HEK293 (cell line): ENCODE data around the gene AP3B1.

Source experiments
- FEZF1 ChIP-seq: fragments of 450-650 bp; formaldehyde crosslinking; IDR thresholded peaks from 2 replicates; pipeline ENCODE4 v1.5.1; 2016; ENCODE audit warnings: missing biosample characterization, missing genetic modification characterization
- IKZF3 ChIP-seq: fragments of 450-650 bp; IDR thresholded peaks from 2 replicates; pipeline ENCODE4 v1.5.0; 2018; ENCODE audit warnings: missing biosample characterization, mild to moderate bottlenecking, missing genetic modification characterization, moderate library complexity
- OSR2 ChIP-seq: fragments of 450-650 bp; formaldehyde crosslinking; IDR thresholded peaks from 2 replicates; pipeline ENCODE4 v1.5.1; 2016; ENCODE audit warnings: missing biosample characterization, missing genetic modification characterization
- SALL2 ChIP-seq: fragments of 450-650 bp; formaldehyde crosslinking; IDR thresholded peaks from 2 replicates; pipeline ENCODE4 v1.5.0; 2017; ENCODE audit warnings: missing biosample characterization, mild to moderate bottlenecking, missing genetic modification characterization, borderline replicate concordance
- SP2 ChIP-seq: fragments of 450-650 bp; formaldehyde crosslinking; IDR thresholded peaks from 2 replicates; pipeline ENCODE4 v1.5.1; 2016; ENCODE audit warnings: missing biosample characterization, missing genetic modification characterization
- TRIM28 ChIP-seq: IDR thresholded peaks from 2 replicates; pipeline ENCODE4 v1.6.1; 2011; ENCODE audit warnings: low read length, control low read depth, borderline replicate concordance
- YY1 ChIP-seq: fragments of 450-650 bp; formaldehyde crosslinking; IDR thresholded peaks from 2 replicates; pipeline ENCODE4 v1.5.1; 2018; ENCODE audit warnings: missing biosample characterization, missing genetic modification characterization
- ZBTB7A ChIP-seq: fragments of 450-650 bp; formaldehyde crosslinking; IDR thresholded peaks from 2 replicates; pipeline ENCODE4 v1.5.1; 2016; ENCODE audit warnings: low read depth, missing biosample characterization, missing genetic modification characterization
- ZBTB8A ChIP-seq: fragments of 450-650 bp; formaldehyde crosslinking; IDR thresholded peaks from 2 replicates; pipeline ENCODE4 v1.5.1; 2016; ENCODE audit warnings: missing biosample characterization, missing genetic modification characterization
- ZNF10 ChIP-seq: fragments of 450-650 bp; formaldehyde crosslinking; IDR thresholded peaks from 2 replicates; pipeline ENCODE4 v1.5.1; 2017; ENCODE audit warnings: missing biosample characterization, missing genetic modification characterization
- ZNF112 ChIP-seq: fragments of 450-650 bp; formaldehyde crosslinking; IDR thresholded peaks from 2 replicates; pipeline ENCODE4 v1.5.0; 2017; ENCODE audit warnings: missing biosample characterization, missing genetic modification characterization
- ZNF202 ChIP-seq: fragments of 450-650 bp; formaldehyde crosslinking; IDR thresholded peaks from 2 replicates; pipeline ENCODE4 v1.5.1; 2016; ENCODE audit warnings: missing biosample characterization, missing genetic modification characterization, borderline replicate concordance
- ZNF211 ChIP-seq: fragments of 450-650 bp; formaldehyde crosslinking; IDR thresholded peaks from 2 replicates; pipeline ENCODE4 v1.5.1; 2016; ENCODE audit warnings: low read depth, missing biosample characterization, missing genetic modification characterization
- ZNF266 ChIP-seq: fragments of 450-650 bp; formaldehyde crosslinking; IDR thresholded peaks from 2 replicates; pipeline ENCODE4 v1.5.1; 2016; ENCODE audit warnings: missing biosample characterization, missing genetic modification characterization, low read depth
- ZNF302 ChIP-seq: fragments of 450-650 bp; formaldehyde crosslinking; IDR thresholded peaks from 2 replicates; pipeline ENCODE4 v1.5.1; 2016; ENCODE audit warnings: missing biosample characterization, missing genetic modification characterization, low read depth
- ZNF350 ChIP-seq: fragments of 450-650 bp; formaldehyde crosslinking; IDR thresholded peaks from 2 replicates; pipeline ENCODE4 v1.5.0; 2017; ENCODE audit warnings: missing biosample characterization, mild to moderate bottlenecking, missing genetic modification characterization
- ZNF354C ChIP-seq: fragments of 450-650 bp; formaldehyde crosslinking; IDR thresholded peaks from 2 replicates; pipeline ENCODE4 v1.5.1; 2016; ENCODE audit warnings: missing biosample characterization, missing genetic modification characterization, low read depth, borderline replicate concordance
- ZNF366 ChIP-seq: fragments of 450-650 bp; formaldehyde crosslinking; conservative IDR thresholded peaks from 2 replicates; pipeline ENCODE4 v1.5.1; 2016; ENCODE audit warnings: missing biosample characterization, missing genetic modification characterization
- ZNF416 ChIP-seq: fragments of 450-650 bp; formaldehyde crosslinking; IDR thresholded peaks from 2 replicates; pipeline ENCODE4 v1.5.1; 2016; ENCODE audit warnings: missing biosample characterization, missing genetic modification characterization
- ZNF514 ChIP-seq: fragments of 450-650 bp; formaldehyde crosslinking; IDR thresholded peaks from 2 replicates; pipeline ENCODE4 v1.5.1; 2016; ENCODE audit warnings: missing biosample characterization, missing genetic modification characterization
- ZNF521 ChIP-seq: fragments of 450-650 bp; formaldehyde crosslinking; IDR thresholded peaks from 2 replicates; pipeline ENCODE4 v1.5.1; 2017; ENCODE audit warnings: missing biosample characterization, mild to moderate bottlenecking, missing genetic modification characterization
- ZNF558 ChIP-seq: fragments of 450-650 bp; formaldehyde crosslinking; IDR thresholded peaks from 2 replicates; pipeline ENCODE4 v1.5.1; 2016; ENCODE audit warnings: missing biosample characterization, missing genetic modification characterization
- ZNF560 ChIP-seq: fragments of 450-650 bp; formaldehyde crosslinking; IDR thresholded peaks from 2 replicates; pipeline ENCODE4 v1.5.1; 2017; ENCODE audit warnings: missing biosample characterization, missing genetic modification characterization, borderline replicate concordance
- ZNF561 ChIP-seq: fragments of 450-650 bp; IDR thresholded peaks from 2 replicates; pipeline ENCODE4 v1.5.1; 2018; ENCODE audit warnings: missing biosample characterization, missing genetic modification characterization, borderline replicate concordance
- ZNF654 ChIP-seq: fragments of 450-650 bp; formaldehyde crosslinking; IDR thresholded peaks from 2 replicates; pipeline ENCODE4 v1.5.1; 2016; ENCODE audit warnings: low read depth, missing biosample characterization, missing genetic modification characterization
- ZNF664 ChIP-seq: fragments of 450-650 bp; formaldehyde crosslinking; IDR thresholded peaks from 2 replicates; pipeline ENCODE4 v1.5.1; 2016; ENCODE audit warnings: missing biosample characterization, missing genetic modification characterization
- ZNF707 ChIP-seq: fragments of 450-650 bp; formaldehyde crosslinking; IDR thresholded peaks from 2 replicates; pipeline ENCODE4 v1.5.1; 2016; ENCODE audit warnings: missing biosample characterization, missing genetic modification characterization
- ZNF776 ChIP-seq: fragments of 450-650 bp; formaldehyde crosslinking; IDR thresholded peaks from 2 replicates; pipeline ENCODE4 v1.5.0; 2017; ENCODE audit warnings: missing biosample characterization, missing genetic modification characterization, borderline replicate concordance
- TF ChIP-seq, protein P1 (sequence below): fragments of 450-650 bp; formaldehyde crosslinking; IDR thresholded peaks from 2 replicates; pipeline ENCODE4 v1.5.1; 2016; ENCODE audit warnings: missing biosample characterization, missing genetic modification characterization
- TF ChIP-seq, protein P2 (sequence below): fragments of 450-650 bp; formaldehyde crosslinking; IDR thresholded peaks from 2 replicates; pipeline ENCODE4 v1.5.1; 2016; ENCODE audit warnings: missing biosample characterization, missing genetic modification characterization
- TF ChIP-seq, protein P3 (sequence below): fragments of 450-650 bp; formaldehyde crosslinking; IDR thresholded peaks from 2 replicates; pipeline ENCODE4 v1.5.1; 2016; ENCODE audit warnings: missing biosample characterization, missing genetic modification characterization
- TF ChIP-seq, protein P4 (sequence below): sonication (generic); formaldehyde crosslinking; IDR thresholded peaks from 2 replicates; pipeline ENCODE4 v1.8.1; 2022; ENCODE audit warnings: mild to moderate bottlenecking, moderate library complexity, missing genetic modification reagents
- TF ChIP-seq, protein P5 (sequence below): fragments of 450-650 bp; formaldehyde crosslinking; IDR thresholded peaks from 2 replicates; pipeline ENCODE4 v1.5.1; 2016; ENCODE audit warnings: missing biosample characterization, missing genetic modification characterization

The AP3B1 gene

DNA sequence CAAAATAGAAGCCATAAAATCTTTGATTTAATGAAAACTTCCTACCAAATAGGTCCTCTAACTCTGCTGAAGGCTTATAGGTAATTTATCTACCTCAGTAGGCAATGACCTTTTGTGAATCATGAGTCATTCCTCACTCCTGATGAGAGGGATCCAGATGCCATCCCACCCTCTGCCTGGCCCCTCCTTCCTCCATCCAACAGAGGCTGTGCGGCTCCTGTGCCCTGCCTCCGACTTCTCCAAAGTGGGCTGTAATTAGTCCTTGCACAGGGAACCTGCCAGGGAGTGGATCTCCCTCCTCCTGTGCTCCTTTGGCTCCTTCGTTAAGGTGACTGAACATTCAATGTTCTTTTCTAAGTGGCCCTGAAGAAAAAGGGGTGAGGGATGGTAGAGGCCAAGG, 304.5 kb downstream of the AP3B1 start (continued):
- TF ChIP-seq ZNF514 (tag by site-specific recombination): no peak
- TF ChIP-seq, protein P1, sequence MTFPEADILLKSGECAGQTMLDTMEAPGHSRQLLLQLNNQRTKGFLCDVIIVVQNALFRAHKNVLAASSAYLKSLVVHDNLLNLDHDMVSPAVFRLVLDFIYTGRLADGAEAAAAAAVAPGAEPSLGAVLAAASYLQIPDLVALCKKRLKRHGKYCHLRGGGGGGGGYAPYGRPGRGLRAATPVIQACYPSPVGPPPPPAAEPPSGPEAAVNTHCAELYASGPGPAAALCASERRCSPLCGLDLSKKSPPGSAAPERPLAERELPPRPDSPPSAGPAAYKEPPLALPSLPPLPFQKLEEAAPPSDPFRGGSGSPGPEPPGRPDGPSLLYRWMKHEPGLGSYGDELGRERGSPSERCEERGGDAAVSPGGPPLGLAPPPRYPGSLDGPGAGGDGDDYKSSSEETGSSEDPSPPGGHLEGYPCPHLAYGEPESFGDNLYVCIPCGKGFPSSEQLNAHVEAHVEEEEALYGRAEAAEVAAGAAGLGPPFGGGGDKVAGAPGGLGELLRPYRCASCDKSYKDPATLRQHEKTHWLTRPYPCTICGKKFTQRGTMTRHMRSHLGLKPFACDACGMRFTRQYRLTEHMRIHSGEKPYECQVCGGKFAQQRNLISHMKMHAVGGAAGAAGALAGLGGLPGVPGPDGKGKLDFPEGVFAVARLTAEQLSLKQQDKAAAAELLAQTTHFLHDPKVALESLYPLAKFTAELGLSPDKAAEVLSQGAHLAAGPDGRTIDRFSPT (tag by site-specific recombination): no peak
- TF ChIP-seq SP2 (tag by site-specific recombination): peak; percentile 74
- no peak for TF ChIP-seq ZNF350 (tag by site-specific recombination)
- TF ChIP-seq ZNF112 (tag by site-specific recombination): no peak
- no peak for TF ChIP-seq ZNF558 (tag by site-specific recombination)
- 0 out of 2 replicates have a peak, but pooled peaks have one; percentile 40 for TF ChIP-seq ZNF561 (tag by site-specific recombination)
- peak; percentile 78 for TF ChIP-seq IKZF3 (tag by site-specific recombination)
- no peak for TF ChIP-seq SALL2 (tag by site-specific recombination)
- TF ChIP-seq ZNF211: no peak
- TF ChIP-seq ZNF664 (tag by site-specific recombination): no peak
- TF ChIP-seq, protein P2, sequence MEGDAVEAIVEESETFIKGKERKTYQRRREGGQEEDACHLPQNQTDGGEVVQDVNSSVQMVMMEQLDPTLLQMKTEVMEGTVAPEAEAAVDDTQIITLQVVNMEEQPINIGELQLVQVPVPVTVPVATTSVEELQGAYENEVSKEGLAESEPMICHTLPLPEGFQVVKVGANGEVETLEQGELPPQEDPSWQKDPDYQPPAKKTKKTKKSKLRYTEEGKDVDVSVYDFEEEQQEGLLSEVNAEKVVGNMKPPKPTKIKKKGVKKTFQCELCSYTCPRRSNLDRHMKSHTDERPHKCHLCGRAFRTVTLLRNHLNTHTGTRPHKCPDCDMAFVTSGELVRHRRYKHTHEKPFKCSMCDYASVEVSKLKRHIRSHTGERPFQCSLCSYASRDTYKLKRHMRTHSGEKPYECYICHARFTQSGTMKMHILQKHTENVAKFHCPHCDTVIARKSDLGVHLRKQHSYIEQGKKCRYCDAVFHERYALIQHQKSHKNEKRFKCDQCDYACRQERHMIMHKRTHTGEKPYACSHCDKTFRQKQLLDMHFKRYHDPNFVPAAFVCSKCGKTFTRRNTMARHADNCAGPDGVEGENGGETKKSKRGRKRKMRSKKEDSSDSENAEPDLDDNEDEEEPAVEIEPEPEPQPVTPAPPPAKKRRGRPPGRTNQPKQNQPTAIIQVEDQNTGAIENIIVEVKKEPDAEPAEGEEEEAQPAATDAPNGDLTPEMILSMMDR: no peak
- TF ChIP-seq ZNF560: no peak
- 0 out of 2 replicates have a peak, but pooled peaks have one; percentile 28 for TF ChIP-seq ZBTB8A (tag by site-specific recombination)
- no peak for TF ChIP-seq ZNF521
- TF ChIP-seq ZNF10 (tag by site-specific recombination): peak; percentile 63; the same call in 1 of the 2 replicates
- no peak for TF ChIP-seq ZNF202 (tag by site-specific recombination)
- TF ChIP-seq ZNF776 (tag by site-specific recombination): no peak
- TF ChIP-seq ZNF707 (tag by site-specific recombination): no peak
- TF ChIP-seq YY1 (tag by site-specific recombination): no peak
- no peak for TF ChIP-seq ZNF266 (tag by site-specific recombination)
- 0 out of 2 replicates have a peak, but pooled peaks have one; percentile 62 for TF ChIP-seq TRIM28
- no peak for TF ChIP-seq ZNF302 (tag by site-specific recombination)
- TF ChIP-seq, protein P3, sequence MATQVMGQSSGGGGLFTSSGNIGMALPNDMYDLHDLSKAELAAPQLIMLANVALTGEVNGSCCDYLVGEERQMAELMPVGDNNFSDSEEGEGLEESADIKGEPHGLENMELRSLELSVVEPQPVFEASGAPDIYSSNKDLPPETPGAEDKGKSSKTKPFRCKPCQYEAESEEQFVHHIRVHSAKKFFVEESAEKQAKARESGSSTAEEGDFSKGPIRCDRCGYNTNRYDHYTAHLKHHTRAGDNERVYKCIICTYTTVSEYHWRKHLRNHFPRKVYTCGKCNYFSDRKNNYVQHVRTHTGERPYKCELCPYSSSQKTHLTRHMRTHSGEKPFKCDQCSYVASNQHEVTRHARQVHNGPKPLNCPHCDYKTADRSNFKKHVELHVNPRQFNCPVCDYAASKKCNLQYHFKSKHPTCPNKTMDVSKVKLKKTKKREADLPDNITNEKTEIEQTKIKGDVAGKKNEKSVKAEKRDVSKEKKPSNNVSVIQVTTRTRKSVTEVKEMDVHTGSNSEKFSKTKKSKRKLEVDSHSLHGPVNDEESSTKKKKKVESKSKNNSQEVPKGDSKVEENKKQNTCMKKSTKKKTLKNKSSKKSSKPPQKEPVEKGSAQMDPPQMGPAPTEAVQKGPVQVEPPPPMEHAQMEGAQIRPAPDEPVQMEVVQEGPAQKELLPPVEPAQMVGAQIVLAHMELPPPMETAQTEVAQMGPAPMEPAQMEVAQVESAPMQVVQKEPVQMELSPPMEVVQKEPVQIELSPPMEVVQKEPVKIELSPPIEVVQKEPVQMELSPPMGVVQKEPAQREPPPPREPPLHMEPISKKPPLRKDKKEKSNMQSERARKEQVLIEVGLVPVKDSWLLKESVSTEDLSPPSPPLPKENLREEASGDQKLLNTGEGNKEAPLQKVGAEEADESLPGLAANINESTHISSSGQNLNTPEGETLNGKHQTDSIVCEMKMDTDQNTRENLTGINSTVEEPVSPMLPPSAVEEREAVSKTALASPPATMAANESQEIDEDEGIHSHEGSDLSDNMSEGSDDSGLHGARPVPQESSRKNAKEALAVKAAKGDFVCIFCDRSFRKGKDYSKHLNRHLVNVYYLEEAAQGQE: no peak
- TF ChIP-seq, protein P4, sequence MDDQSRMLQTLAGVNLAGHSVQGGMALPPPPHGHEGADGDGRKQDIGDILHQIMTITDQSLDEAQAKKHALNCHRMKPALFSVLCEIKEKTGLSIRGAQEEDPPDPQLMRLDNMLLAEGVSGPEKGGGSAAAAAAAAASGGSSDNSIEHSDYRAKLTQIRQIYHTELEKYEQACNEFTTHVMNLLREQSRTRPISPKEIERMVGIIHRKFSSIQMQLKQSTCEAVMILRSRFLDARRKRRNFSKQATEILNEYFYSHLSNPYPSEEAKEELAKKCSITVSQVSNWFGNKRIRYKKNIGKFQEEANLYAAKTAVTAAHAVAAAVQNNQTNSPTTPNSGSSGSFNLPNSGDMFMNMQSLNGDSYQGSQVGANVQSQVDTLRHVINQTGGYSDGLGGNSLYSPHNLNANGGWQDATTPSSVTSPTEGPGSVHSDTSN (CRISPR knock-in tag): no peak
- TF ChIP-seq, protein P5, sequence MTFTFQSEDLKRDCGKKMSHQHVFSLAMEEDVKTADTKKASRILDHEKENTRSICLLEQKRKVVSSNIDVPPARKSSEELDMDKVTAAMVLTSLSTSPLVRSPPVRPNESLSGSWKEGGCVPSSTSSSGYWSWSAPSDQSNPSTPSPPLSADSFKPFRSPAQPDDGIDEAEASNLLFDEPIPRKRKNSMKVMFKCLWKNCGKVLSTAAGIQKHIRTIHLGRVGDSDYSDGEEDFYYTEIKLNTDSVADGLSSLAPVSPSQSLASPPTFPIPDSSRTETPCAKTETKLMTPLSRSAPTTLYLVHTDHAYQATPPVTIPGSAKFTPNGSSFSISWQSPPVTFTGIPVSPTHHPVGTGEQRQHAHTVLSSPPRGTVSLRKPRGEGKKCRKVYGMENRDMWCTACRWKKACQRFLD (tag by site-specific recombination): no peak
- TF ChIP-seq ZBTB7A (tag by site-specific recombination): no peak
- no peak for TF ChIP-seq ZNF654 (tag by site-specific recombination)
- TF ChIP-seq ZNF354C: no peak
- peak; percentile 84 for TF ChIP-seq ZNF366
- TF ChIP-seq FEZF1 (tag by site-specific recombination): 0 out of 2 replicates have a peak, but pooled peaks have one; percentile 15
- no peak for TF ChIP-seq ZNF416 (tag by site-specific recombination)
- TF ChIP-seq OSR2 (tag by site-specific recombination): peak; percentile 94
